Measurements from ENCODE around the gene TMPRSS2.

GRCh38 chr21:41482301-41482700, 25.7 kb downstream of the TMPRSS2 start:
- TF ChIP-seq CTCF (IDR thresholded peaks at IDR 0.05) (no peak), POLR2A (IDR thresholded peaks at IDR 0.05) (no peak)
